Astrocyte of the cerebellum (primary cell): ENCODE results near the gene ACADM.
"Not testable (repeated sequence)": the region's sequence is repeated elsewhere in the genome, so short reads cannot be mapped to it uniquely, and the experiment has no call there.

Experiments used
- DNase-seq: peaks from one replicate; pipeline ENCODE4 v3.0.0-alpha.2; 2011; ENCODE audit warnings: low read depth
- H3K4me3 ChIP-seq: 2 replicates; pipeline ENCODE4 v1.5.1; 2011; ENCODE audit warnings: mild to moderate bottlenecking, low read depth, low read length, moderate library complexity
- CTCF ChIP-seq: IDR thresholded peaks from 2 replicates; pipeline ENCODE4 v1.5.1; 2012; ENCODE audit warnings: low read length, low read depth, moderate library complexity, mild to moderate bottlenecking; ENCODE audit errors: missing control alignments
- in situ Hi-C: cut with HindIII; loops from 2 replicates; pipeline ENCODE4 v1.10.0; 2017; ENCODE audit warnings: low sequenced_read_pairs

The ACADM gene

DNA sequence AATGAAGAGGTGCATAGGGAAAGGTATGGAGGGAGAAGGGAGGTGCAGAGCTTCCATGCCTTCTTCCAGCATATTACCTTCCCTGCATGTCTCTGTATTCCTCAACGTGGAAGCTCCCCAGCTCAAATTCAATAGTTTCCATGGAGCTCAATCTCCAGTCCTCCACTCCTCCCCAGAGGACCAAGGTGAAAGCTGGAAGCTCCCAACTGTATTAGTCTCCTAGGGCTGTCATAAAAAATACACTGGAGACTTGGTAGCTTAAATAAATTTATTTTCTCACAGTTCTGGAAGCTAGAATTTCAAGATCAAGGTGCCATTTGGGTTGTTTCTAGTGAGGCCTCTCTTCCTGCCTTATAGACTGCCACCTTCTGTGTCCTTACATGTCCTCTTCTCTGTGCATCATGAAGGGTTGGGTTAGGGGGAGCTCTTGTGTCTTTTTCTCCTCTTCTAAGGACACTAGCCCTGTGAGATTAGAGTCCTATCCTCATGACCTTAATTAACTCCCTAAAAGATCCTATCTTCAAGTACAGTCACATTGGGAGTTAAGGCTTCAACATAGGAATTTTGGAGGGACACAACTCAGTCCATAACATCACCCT is 39.6 kb downstream of the ACADM start:
- in situ Hi-C loops, result no loop called here
- no peak for DNase-seq
- TF ChIP-seq CTCF, result no peak
- no peak overlapping the region for H3K4me3 ChIP-seq

- in situ Hi-C loops, result no loop called here
- no peak for TF ChIP-seq CTCF
- DNase-seq, result peak; percentile 60
- H3K4me3 ChIP-seq, result no peak overlapping the region
Measured at GRCh38 chr1:75765697-75766355, 41.3 kb downstream of the ACADM start.

DNA sequence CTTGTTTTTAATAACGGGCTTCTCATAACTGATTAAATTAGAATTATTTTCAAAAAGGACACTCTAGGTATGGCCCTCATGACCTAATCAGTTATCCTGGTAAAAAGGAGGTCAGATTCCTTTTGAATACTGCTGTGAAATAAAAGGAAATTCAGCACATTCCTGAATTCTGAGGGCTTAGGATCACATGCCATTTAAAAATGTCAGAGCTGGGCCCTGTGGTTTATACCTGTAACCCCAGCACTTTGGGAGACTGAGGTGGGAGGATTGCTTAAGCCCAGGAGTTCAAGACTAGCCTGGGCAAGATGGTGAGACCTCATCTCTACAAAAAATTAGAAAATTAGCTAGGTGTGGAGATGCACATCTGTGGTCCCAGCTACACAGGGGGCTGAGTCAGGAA is 43.5 kb downstream of the ACADM start:
- no peak for DNase-seq
- in situ Hi-C loops, result no loop called here
- H3K4me3 ChIP-seq, result no peak overlapping the region
- TF ChIP-seq CTCF, result no peak

DNA sequence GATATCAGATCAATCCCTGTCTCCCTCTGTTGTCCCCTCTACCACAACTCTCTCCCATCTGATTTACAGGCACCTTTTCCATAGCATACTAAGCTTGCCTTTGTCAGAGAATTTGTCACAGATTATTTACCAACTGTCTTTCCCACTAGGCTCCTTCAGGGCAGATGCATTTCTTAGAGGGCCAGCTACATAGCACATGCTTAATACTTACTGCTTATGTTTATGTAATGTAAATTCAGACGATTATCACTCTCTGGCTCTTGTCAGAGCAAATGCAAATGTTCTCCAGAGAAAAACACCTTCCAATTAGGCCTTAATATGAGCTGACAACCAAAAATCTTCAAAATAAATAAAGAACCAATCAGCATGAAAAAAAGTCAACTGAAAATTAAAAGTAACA is 46.3 kb downstream of the ACADM start:
- no peak overlapping the region for H3K4me3 ChIP-seq
- in situ Hi-C loops, result no loop called here
- no peak for DNase-seq
- TF ChIP-seq CTCF, result no peak

DNA sequence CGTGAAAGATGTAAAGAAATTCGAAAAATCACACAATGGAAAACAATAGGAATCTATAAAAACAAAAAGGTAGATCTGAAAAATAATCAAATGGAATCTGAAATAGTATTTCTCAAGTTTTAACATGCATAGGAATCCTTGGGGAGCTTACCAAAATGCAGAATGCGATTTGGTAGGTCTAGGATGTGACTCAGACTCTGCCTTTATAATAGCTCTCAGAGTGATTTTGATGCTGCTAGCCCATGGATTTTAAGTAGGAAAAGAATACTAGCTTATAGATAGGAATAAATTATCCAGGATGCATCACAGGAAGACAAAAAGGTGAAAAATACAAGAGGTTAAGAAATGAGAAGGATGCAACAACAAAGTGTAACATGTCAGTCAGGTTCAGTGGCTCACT is 47.5 kb downstream of the ACADM start:
- in situ Hi-C loops, result no loop called here
- H3K4me3 ChIP-seq, result no peak overlapping the region
- DNase-seq, result no peak
- TF ChIP-seq CTCF, result no peak

GRCh38 chr1:75777812-75778211 is 53.3 kb downstream of the ACADM start:
- in situ Hi-C loops, H3K4me3 ChIP-seq, DNase-seq: not testable (repeated sequence)

GRCh38 chr1:75778694-75779093 is 54.2 kb downstream of the ACADM start:
- H3K4me3 ChIP-seq, in situ Hi-C loops, DNase-seq: not testable (repeated sequence)

- H3K4me3 ChIP-seq, in situ Hi-C loops, DNase-seq: not testable (repeated sequence)
Measured at GRCh38 chr1:75780183-75780582, 55.7 kb downstream of the ACADM start.

GRCh38 chr1:75783920-75784319 is 59.4 kb downstream of the ACADM start:
- H3K4me3 ChIP-seq, in situ Hi-C loops, DNase-seq: not testable (repeated sequence)
